Measurements from ENCODE around the gene DOK4.

DNA sequence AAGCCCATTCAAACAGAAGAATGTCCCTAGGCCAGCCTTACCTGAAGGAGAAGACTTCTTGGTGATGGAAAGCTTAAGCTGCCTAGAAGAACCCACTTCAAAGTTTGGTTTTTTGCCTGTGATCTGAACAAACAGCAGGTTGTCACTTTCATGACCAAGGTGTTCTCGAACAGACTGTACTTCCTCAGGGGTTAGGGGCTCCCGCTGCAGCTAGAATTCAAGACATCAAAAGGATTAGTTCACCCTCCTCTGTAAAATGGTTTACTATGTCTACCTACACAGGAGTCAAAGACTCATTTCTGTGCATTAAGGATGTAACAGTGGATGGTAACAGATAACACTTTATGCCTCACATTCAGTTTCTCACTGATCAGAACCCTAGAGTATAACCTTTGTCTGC lies 52.3 kb downstream of the DOK4 start:
- TF ChIP-seq, protein P1, sequence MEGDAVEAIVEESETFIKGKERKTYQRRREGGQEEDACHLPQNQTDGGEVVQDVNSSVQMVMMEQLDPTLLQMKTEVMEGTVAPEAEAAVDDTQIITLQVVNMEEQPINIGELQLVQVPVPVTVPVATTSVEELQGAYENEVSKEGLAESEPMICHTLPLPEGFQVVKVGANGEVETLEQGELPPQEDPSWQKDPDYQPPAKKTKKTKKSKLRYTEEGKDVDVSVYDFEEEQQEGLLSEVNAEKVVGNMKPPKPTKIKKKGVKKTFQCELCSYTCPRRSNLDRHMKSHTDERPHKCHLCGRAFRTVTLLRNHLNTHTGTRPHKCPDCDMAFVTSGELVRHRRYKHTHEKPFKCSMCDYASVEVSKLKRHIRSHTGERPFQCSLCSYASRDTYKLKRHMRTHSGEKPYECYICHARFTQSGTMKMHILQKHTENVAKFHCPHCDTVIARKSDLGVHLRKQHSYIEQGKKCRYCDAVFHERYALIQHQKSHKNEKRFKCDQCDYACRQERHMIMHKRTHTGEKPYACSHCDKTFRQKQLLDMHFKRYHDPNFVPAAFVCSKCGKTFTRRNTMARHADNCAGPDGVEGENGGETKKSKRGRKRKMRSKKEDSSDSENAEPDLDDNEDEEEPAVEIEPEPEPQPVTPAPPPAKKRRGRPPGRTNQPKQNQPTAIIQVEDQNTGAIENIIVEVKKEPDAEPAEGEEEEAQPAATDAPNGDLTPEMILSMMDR (conservative IDR thresholded peaks at IDR 0.05; ENCODE audit: low read depth, low read length): no peak
- TF ChIP-seq EZH2 (IDR thresholded peaks at IDR 0.05; ENCODE audit: low read length, unreplicated experiment) (no peak), EZH2phosphoT487 (IDR thresholded peaks at IDR 0.05; ENCODE audit: borderline replicate concordance, low read length) (no peak)
